GM19463 (cell line): ENCODE data around the gene ZNF275.
"Not testable (repeated sequence)": the region's sequence is repeated elsewhere in the genome, so short reads cannot be mapped to it uniquely, and the experiment has no call there.

ENCODE experiments used
- ATAC-seq: cut with Tn5 transposase; IDR thresholded peaks from one replicate; pipeline ENCODE4 v1.9.1; 2021; ENCODE audit warnings: mild to moderate bottlenecking, moderate library complexity; ENCODE audit not compliant: unreplicated experiment

ZNF275 gene

GRCh38 chrX:153386097-153386496, 52.1 kb downstream of the ZNF275 start:
- no peak for ATAC-seq

- ATAC-seq = no peak
Observed at GRCh38 chrX:153387345-153387744, 53.4 kb downstream of the ZNF275 start.

- ATAC-seq = no peak
Observed at GRCh38 chrX:153387987-153388721, 54.2 kb downstream of the ZNF275 start.

- no peak for ATAC-seq
Observed at GRCh38 chrX:153388722-153389459, 54.9 kb downstream of the ZNF275 start.

GRCh38 chrX:153389460-153389768, 55.5 kb downstream of the ZNF275 start:
- not testable (repeated sequence) for ATAC-seq

GRCh38 chrX:153392642-153393321, 58.8 kb downstream of the ZNF275 start:
- ATAC-seq = no peak

GRCh38 chrX:153394612-153395011, 60.7 kb downstream of the ZNF275 start:
- ATAC-seq = no peak

- no peak for ATAC-seq
Observed at GRCh38 chrX:153395613-153396319, 61.8 kb downstream of the ZNF275 start.

GRCh38 chrX:153396320-153397195, 62.6 kb downstream of the ZNF275 start:
- ATAC-seq = no peak

GRCh38 chrX:153397256-153397960, 63.5 kb downstream of the ZNF275 start:
- no peak for ATAC-seq

- no peak for ATAC-seq
Observed at GRCh38 chrX:153398275-153398960, 64.5 kb downstream of the ZNF275 start.

- ATAC-seq = no peak
Observed at GRCh38 chrX:153400146-153401132, 66.5 kb downstream of the ZNF275 start.

- ATAC-seq = no peak
Observed at GRCh38 chrX:153401133-153401764, 67.3 kb downstream of the ZNF275 start, which contains the start of gene PNMA6E. Gene PNMA6E, minus strand, starts transcription at chrX:153401350. Its CDS starts 2,501 bp downstream, at chrX:153398849.
